ENCODE data around the gene FMN1.

The FMN1 gene

DNA sequence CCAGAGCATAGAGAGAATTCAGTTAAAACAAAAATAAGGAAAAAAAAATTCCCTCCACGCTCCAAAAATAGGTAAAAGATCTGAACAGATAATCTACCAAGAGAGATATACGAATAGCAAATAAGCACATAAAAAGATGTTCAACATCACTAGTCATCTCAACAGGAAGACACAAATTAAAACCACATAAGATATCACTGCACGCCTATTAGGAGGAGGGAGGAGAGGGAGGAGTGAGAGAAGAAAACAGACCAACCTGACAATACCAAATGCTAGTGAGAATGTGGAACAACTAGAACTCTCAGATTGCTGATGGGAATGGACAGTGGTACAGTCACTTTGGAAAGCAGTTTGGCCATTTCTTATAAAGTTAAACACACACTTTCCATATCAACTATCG is 212.5 kb downstream of the FMN1 start:
- Histone ChIP-seq H3K27ac (ENCODE audit: low read length) (no peak overlapping the region), H3K4me3 (ENCODE audit: low read length) (no peak overlapping the region), H3K9me3 (ENCODE audit: control insufficient read depth, insufficient read depth, low read length) (no peaks in the 10 kb centered on the region), H3K27me3 (ENCODE audit: control insufficient read depth, insufficient read depth, low read length) (no peaks in the 10 kb centered on the region), H3K36me3 (ENCODE audit: control insufficient read depth, insufficient read depth, low read length) (no peaks in the 10 kb centered on the region), H3K4me1 (ENCODE audit: control insufficient read depth, insufficient read depth, low read length) (no peaks in the 10 kb centered on the region)
- WGBS (ENCODE audit: insufficient coverage, insufficient read length), result no CpG with 5 or more reads among the region's 4 CpGs
- DNase-seq (ENCODE audit: low read depth, low spot score), result no peak

DNA sequence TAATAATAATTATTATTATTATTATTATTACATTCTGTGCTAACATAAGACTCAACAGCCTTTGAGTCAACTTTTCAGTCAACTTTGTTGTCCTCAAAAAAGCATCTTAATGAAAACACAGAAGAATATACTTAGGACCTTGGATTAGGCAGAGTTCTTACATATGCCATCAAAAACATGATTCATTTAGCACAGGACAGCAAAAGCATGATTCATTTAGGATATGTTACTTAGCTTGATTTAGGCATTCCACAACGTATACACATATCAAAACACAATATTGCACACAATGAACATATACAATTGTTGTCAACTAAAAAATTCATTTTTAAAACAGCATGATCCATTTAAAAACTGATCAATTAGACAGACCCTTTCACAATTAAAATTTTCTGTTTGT is 213.0 kb downstream of the FMN1 start:
- H3K36me3 ChIP-seq (ENCODE audit: control insufficient read depth, insufficient read depth, low read length), result no peaks in the 10 kb centered on the region
- no peak for DNase-seq (ENCODE audit: low read depth, low spot score)
- no CpG with 5 or more reads among the region's 1 CpG for WGBS (ENCODE audit: insufficient coverage, insufficient read length)
- no peak overlapping the region for H3K4me3 ChIP-seq (ENCODE audit: low read length)
- H3K9me3 ChIP-seq (ENCODE audit: control insufficient read depth, insufficient read depth, low read length), result no peaks in the 10 kb centered on the region
- no peaks in the 10 kb centered on the region for H3K4me1 ChIP-seq (ENCODE audit: control insufficient read depth, insufficient read depth, low read length)
- no peaks in the 10 kb centered on the region for H3K27me3 ChIP-seq (ENCODE audit: control insufficient read depth, insufficient read depth, low read length)
- H3K27ac ChIP-seq (ENCODE audit: low read length), result no peak overlapping the region

DNA sequence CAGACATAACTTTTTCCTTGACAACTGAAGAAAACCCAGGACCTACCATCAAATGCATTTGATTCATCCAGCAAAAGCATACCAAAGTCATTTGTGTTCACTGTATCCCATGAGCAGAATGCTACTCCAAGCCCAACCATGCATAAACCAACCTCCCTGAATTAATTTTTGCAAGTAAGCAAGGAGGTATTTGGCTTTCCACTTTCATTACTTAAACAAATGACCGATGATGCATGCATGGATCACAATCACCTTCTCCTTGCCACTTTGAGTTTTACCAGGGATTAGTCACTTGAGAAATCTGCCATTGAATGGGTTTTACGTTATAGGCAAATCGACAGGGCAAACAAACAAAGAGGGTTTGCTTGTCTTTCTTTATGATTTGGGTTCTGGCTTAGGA is 214.8 kb downstream of the FMN1 start:
- no peak for DNase-seq (ENCODE audit: low read depth, low spot score)
- WGBS (ENCODE audit: insufficient coverage, insufficient read length), result no CpG with 5 or more reads among the region's 3 CpGs

DNA sequence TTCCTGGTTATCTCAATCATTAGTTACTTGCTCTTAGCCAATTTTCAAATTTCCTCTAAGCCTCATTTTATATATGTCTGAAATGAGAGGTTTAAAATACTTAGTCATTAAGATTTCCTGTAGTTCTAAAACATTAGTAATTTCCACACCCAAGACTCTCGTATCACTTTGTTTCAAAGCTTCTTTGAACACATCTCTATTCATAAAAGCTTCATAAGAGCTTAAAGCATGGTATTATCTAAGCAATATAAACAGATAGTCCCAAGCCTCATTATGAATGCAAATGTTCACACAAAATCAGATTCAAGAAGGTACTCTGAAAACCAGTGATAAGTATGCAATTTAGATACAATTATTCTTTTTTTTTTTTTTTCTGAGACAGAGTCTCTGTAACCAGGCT is 217.0 kb downstream of the FMN1 start:
- no CpG with 5 or more reads among the region's 1 CpG for WGBS (ENCODE audit: insufficient coverage, insufficient read length)
- no peak for DNase-seq (ENCODE audit: low read depth, low spot score)
- H3K4me1 ChIP-seq (ENCODE audit: control insufficient read depth, insufficient read depth, low read length), result no peaks in the 10 kb centered on the region
- H3K27me3 ChIP-seq (ENCODE audit: control insufficient read depth, insufficient read depth, low read length), result no peaks in the 10 kb centered on the region
- no peaks in the 10 kb centered on the region for H3K9me3 ChIP-seq (ENCODE audit: control insufficient read depth, insufficient read depth, low read length)
- no peak overlapping the region for H3K27ac ChIP-seq (ENCODE audit: low read length)
- H3K4me3 ChIP-seq (ENCODE audit: low read length), result no peak overlapping the region
- no peaks in the 10 kb centered on the region for H3K36me3 ChIP-seq (ENCODE audit: control insufficient read depth, insufficient read depth, low read length)

More for the DNA sequence above, 214.8 kb downstream of the FMN1 start:
- H3K27ac ChIP-seq (ENCODE audit: low read length), result no peak overlapping the region
- no peaks in the 10 kb centered on the region for H3K27me3 ChIP-seq (ENCODE audit: control insufficient read depth, insufficient read depth, low read length)
- no peaks in the 10 kb centered on the region for H3K4me1 ChIP-seq (ENCODE audit: control insufficient read depth, insufficient read depth, low read length)
- no peak overlapping the region for H3K4me3 ChIP-seq (ENCODE audit: low read length)
- H3K9me3 ChIP-seq (ENCODE audit: control insufficient read depth, insufficient read depth, low read length), result no peaks in the 10 kb centered on the region
- H3K36me3 ChIP-seq (ENCODE audit: control insufficient read depth, insufficient read depth, low read length), result no peaks in the 10 kb centered on the region

DNA sequence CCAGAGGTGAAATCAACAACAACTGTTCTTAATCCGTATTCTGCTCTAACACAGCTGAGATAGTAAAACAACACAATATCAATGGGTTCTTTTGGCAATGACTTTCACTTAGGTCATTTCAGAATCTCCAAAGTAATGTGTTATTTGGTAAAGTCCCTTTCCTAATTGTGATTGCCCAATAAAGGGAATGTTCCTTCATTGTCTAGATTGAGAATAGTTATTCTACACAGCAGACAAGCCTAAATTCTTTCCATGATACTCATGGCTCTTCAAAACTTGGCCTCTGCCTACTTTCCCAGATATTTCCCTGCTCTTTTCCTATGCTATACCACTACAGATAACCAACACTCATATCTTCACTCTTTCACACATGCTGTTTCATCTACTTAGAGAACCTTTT is 219.8 kb downstream of the FMN1 start:
- H3K9me3 ChIP-seq (ENCODE audit: control insufficient read depth, insufficient read depth, low read length), result no peaks in the 10 kb centered on the region
- H3K36me3 ChIP-seq (ENCODE audit: control insufficient read depth, insufficient read depth, low read length), result no peaks in the 10 kb centered on the region
- H3K27me3 ChIP-seq (ENCODE audit: control insufficient read depth, insufficient read depth, low read length), result no peaks in the 10 kb centered on the region
- no peak overlapping the region for H3K4me3 ChIP-seq (ENCODE audit: low read length)
- H3K27ac ChIP-seq (ENCODE audit: low read length), result no peak overlapping the region
- DNase-seq (ENCODE audit: low read depth, low spot score), result no peak
- no CpG with 5 or more reads among the region's 1 CpG for WGBS (ENCODE audit: insufficient coverage, insufficient read length)
- H3K4me1 ChIP-seq (ENCODE audit: control insufficient read depth, insufficient read depth, low read length), result no peaks in the 10 kb centered on the region

DNA sequence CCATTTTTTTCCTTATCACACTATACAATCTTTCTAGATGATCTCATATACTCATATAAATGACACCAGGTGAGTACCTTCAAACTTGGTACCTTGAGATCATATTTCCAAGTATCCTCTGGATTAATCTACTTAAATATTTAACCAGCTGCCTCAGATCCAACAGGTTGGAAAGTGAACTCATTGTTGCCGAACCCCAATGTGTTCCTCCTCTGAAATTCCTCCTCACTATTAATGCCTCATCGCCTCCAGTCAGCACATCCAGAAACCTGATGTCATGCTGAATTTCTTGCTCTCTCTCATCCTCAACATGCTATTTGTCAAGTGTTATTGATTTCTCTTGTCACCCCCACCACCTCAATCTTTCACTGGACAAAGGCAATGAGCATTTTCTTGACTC is 221.8 kb downstream of the FMN1 start:
- Histone ChIP-seq H3K27ac (ENCODE audit: low read length) (no peak overlapping the region), H3K36me3 (ENCODE audit: control insufficient read depth, insufficient read depth, low read length) (no peaks in the 10 kb centered on the region), H3K9me3 (ENCODE audit: control insufficient read depth, insufficient read depth, low read length) (no peaks in the 10 kb centered on the region), H3K4me1 (ENCODE audit: control insufficient read depth, insufficient read depth, low read length) (no peaks in the 10 kb centered on the region), H3K4me3 (ENCODE audit: low read length) (no peak overlapping the region), H3K27me3 (ENCODE audit: control insufficient read depth, insufficient read depth, low read length) (no peaks in the 10 kb centered on the region)
- WGBS (ENCODE audit: insufficient coverage, insufficient read length), result no CpG with 5 or more reads among the region's 2 CpGs
- no peak for DNase-seq (ENCODE audit: low read depth, low spot score)

DNA sequence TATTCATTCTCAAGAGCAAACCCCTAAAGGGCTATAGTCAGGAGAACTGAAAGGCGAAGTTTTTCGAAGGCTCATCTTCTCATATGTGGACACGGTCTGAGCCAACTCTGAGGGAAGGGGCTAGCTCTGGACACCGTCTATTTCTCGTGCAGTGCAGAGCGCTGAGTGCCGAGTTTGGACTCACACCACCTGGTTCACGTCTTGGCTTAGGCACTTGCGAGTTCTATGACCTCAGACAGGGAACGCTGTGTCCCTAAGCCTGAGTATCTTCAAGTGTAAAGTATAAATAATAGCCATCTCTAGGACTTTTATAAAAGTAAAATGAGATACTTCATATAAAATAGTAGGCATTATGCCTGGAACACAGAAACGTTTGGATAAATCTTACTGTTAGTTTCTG is 223.7 kb downstream of the FMN1 start:
- DNase-seq (ENCODE audit: low read depth, low spot score), result no peak
- WGBS (ENCODE audit: insufficient coverage, insufficient read length), result no CpG with 5 or more reads among the region's 11 CpGs
- no peaks in the 10 kb centered on the region for H3K36me3 ChIP-seq (ENCODE audit: control insufficient read depth, insufficient read depth, low read length)
- H3K4me3 ChIP-seq (ENCODE audit: low read length), result no peak overlapping the region
- H3K27me3 ChIP-seq (ENCODE audit: control insufficient read depth, insufficient read depth, low read length), result no peaks in the 10 kb centered on the region
- H3K9me3 ChIP-seq (ENCODE audit: control insufficient read depth, insufficient read depth, low read length), result no peaks in the 10 kb centered on the region
- H3K4me1 ChIP-seq (ENCODE audit: control insufficient read depth, insufficient read depth, low read length), result no peaks in the 10 kb centered on the region
- no peak overlapping the region for H3K27ac ChIP-seq (ENCODE audit: low read length)

DNA sequence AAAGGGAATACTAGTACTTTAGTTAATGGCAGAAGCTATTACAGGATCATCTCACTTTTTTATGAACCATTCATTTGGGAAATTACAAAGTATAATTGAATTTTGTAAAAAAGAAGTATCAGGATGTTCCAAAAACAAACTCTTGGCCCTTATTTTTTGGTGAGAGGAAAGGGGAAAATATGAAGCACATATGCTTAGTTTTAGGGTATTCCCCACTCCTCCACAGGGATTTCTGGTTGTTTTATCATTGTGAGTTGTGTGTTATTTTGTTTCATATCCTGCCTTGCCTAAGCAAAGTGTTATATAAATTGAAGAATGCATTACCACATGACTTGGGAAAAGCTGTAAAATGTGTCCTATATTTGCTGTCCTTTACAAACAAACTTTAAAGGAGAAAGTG is 227.0 kb downstream of the FMN1 start:
- H3K27ac ChIP-seq (ENCODE audit: low read length), result no peak overlapping the region
- H3K9me3 ChIP-seq (ENCODE audit: control insufficient read depth, insufficient read depth, low read length), result no peaks in the 10 kb centered on the region
- no peaks in the 10 kb centered on the region for H3K36me3 ChIP-seq (ENCODE audit: control insufficient read depth, insufficient read depth, low read length)
- no peaks in the 10 kb centered on the region for H3K4me1 ChIP-seq (ENCODE audit: control insufficient read depth, insufficient read depth, low read length)
- no peaks in the 10 kb centered on the region for H3K27me3 ChIP-seq (ENCODE audit: control insufficient read depth, insufficient read depth, low read length)
- H3K4me3 ChIP-seq (ENCODE audit: low read length), result no peak overlapping the region
- no peak for DNase-seq (ENCODE audit: low read depth, low spot score)

DNA sequence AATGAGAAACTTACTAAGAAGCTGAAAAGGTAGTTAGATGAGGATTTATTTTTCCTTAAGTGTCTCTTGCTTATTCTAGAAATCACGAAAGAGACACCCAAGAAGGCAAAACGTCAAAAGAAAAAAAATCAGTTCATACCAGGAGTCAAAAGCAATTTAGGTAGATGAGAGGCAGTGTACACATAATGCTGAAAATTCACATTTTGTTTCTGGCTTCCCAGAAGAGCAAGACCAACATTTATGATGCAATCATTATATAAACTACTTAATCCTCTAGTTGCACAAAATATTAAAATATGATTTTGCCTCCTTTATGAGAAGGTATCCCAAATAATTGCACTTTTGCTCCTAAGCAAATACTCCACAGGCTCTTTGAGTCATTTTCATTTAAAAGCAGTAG is 228.0 kb downstream of the FMN1 start:
- Histone ChIP-seq H3K4me1 (ENCODE audit: control insufficient read depth, insufficient read depth, low read length) (no peaks in the 10 kb centered on the region), H3K36me3 (ENCODE audit: control insufficient read depth, insufficient read depth, low read length) (no peaks in the 10 kb centered on the region), H3K27me3 (ENCODE audit: control insufficient read depth, insufficient read depth, low read length) (no peaks in the 10 kb centered on the region), H3K4me3 (ENCODE audit: low read length) (no peak overlapping the region), H3K27ac (ENCODE audit: low read length) (no peak overlapping the region), H3K9me3 (ENCODE audit: control insufficient read depth, insufficient read depth, low read length) (no peaks in the 10 kb centered on the region)
- no CpG with 5 or more reads among the region's 2 CpGs for WGBS (ENCODE audit: insufficient coverage, insufficient read length)
- DNase-seq (ENCODE audit: low read depth, low spot score), result no peak

DNA sequence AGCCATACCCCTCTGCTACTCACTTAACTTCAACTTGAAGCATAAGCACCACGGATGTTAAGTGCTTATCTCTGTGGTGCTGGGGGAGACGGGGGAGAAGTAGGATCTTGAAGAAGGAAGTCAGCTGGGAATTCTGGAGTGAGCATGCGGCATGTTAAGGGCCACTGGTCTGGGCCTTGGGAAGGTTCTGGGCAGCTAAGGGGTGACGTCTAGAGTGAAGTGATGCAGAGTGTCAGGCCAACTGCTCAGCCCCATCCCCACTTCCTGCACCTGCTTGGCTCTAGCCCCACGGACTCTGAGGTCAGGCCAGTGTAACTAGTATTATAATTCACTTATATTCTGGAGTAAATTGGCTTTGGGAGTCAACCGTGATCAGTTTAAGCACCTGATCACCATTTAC is 228.6 kb downstream of the FMN1 start:
- H3K27ac ChIP-seq (ENCODE audit: low read length), result no peak overlapping the region
- no peaks in the 10 kb centered on the region for H3K9me3 ChIP-seq (ENCODE audit: control insufficient read depth, insufficient read depth, low read length)
- H3K36me3 ChIP-seq (ENCODE audit: control insufficient read depth, insufficient read depth, low read length), result no peaks in the 10 kb centered on the region
- DNase-seq (ENCODE audit: low read depth, low spot score), result no peak
- WGBS (ENCODE audit: insufficient coverage, insufficient read length), result no CpG with 5 or more reads among the region's 6 CpGs
- no peak overlapping the region for H3K4me3 ChIP-seq (ENCODE audit: low read length)
- no peaks in the 10 kb centered on the region for H3K4me1 ChIP-seq (ENCODE audit: control insufficient read depth, insufficient read depth, low read length)
- no peaks in the 10 kb centered on the region for H3K27me3 ChIP-seq (ENCODE audit: control insufficient read depth, insufficient read depth, low read length)

DNA sequence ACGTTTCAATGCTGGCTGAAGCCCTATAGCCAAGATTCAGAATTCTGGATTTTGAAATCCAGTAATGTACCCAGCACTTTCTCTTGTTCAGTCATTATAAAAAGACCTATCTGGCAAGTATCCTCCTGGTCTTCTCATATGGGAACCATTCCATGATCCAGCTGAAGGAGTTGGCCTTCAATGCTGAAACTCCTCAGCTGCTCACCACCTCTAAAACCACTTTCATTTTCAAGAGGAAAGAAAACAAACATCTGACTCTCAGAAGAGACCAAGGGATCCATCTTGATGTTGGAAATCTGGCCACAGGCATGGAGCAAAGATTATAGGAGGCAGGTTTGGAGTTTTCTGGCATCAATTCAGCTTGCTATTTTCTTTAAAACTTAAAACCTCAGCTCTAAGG is 235.4 kb downstream of the FMN1 start:
- Histone ChIP-seq H3K9me3 (ENCODE audit: control insufficient read depth, insufficient read depth, low read length) (no peaks in the 10 kb centered on the region), H3K27ac (ENCODE audit: low read length) (no peak overlapping the region), H3K4me1 (ENCODE audit: control insufficient read depth, insufficient read depth, low read length) (no peaks in the 10 kb centered on the region), H3K36me3 (ENCODE audit: control insufficient read depth, insufficient read depth, low read length) (no peaks in the 10 kb centered on the region), H3K27me3 (ENCODE audit: control insufficient read depth, insufficient read depth, low read length) (no peaks in the 10 kb centered on the region), H3K4me3 (ENCODE audit: low read length) (no peak overlapping the region)
- no CpG with 5 or more reads among the region's 1 CpG for WGBS (ENCODE audit: insufficient coverage, insufficient read length)
- DNase-seq (ENCODE audit: low read depth, low spot score), result no peak
